HG03521 (cell line): Measurements from ENCODE around the gene TMIGD3.

Source experiments
- ATAC-seq: cut with Tn5 transposase; IDR thresholded peaks from one replicate; pipeline ENCODE4 v1.9.1; 2021; ENCODE audit warnings: mild to moderate bottlenecking, moderate library complexity; ENCODE audit not compliant: unreplicated experiment

TMIGD3 gene

DNA sequence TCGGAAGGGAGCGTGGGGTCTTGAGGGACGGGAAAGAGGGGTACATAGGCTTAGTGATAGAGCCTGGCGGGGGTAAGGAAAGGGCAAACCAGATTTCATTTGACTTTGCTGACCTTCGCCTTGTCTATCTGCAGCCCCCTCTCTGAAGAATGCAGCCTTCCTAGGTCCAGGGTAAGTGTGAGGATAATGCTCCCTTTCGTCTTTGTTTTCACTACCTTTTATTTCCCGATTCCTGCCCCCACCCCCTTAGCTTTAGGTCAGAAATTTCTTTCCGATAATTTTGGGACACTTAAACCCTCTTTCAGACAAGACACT is 53.8 kb downstream of the TMIGD3 start:
- no peak for ATAC-seq

DNA sequence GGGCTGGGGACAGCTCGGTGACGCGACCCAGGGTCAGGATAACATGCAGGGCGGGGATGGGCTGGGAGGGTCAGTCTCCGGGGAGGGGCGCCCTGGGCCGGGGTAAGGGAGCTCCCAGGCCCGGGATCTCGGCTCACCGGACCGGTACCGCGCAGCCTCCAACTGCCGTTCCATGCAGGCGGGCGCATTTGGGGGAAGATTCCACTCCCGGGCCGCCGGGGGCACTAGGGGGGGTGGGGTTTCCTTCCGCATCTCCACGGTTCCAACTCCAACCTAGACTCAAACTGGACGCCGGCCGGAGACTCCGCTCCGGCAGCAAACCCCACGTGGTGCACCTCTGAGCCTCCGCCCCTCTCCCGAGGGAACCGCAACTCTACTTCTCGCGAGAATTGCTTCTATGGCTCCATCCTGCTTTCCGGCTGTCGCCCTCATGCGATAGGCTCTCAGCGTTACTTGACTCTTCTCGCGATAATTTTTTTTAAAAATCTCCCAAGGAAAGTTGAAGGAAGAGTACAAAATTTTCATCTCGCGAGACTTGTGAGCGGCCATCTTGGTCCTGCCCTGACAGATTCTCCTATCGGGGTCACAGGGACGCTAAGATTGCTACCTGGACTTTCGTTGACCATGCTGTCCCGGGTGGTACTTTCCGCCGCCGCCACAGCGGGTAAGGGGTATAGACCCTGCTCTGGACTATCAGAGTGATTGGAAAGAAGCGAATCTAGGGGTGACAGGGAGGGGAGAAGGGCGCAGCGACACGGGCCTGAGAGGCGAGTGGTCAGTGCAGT is 54.3 kb downstream of the TMIGD3 start, which contains the start of the genes ATP5PB and WDR77:
TSS of gene ATP5PB (plus strand) at position 547 of the 785 bp plus-strand sequence. CDS start at position 625, 78 bp downstream.
TSS of gene WDR77 (minus strand) at position 339 of the 785 bp plus-strand sequence. CDS start at position 252, 87 bp downstream.
- ATAC-seq, result peak; percentile 93

DNA sequence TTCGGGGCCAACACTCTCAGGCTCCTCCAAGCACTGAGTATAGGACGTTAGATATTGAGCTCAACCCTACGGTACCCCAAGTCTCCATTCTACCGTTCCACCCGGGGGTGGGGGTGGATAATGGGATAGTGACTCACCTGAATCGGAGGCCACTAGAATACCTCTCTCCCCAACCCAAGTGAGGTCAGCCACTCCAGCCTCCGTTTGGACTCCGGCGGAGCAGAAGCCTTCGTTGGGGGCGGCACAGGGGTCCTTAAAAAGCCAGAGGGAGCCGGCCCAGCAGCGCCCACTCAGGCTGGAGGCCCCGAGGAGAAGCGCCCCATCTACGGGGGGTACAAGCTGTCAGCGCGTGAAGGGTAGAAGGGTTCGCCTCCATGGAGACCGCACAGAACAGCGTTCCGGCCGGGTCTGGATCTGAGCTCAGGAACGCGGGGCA is 54.9 kb downstream of the TMIGD3 start:
- ATAC-seq, result peak; percentile 28

DNA sequence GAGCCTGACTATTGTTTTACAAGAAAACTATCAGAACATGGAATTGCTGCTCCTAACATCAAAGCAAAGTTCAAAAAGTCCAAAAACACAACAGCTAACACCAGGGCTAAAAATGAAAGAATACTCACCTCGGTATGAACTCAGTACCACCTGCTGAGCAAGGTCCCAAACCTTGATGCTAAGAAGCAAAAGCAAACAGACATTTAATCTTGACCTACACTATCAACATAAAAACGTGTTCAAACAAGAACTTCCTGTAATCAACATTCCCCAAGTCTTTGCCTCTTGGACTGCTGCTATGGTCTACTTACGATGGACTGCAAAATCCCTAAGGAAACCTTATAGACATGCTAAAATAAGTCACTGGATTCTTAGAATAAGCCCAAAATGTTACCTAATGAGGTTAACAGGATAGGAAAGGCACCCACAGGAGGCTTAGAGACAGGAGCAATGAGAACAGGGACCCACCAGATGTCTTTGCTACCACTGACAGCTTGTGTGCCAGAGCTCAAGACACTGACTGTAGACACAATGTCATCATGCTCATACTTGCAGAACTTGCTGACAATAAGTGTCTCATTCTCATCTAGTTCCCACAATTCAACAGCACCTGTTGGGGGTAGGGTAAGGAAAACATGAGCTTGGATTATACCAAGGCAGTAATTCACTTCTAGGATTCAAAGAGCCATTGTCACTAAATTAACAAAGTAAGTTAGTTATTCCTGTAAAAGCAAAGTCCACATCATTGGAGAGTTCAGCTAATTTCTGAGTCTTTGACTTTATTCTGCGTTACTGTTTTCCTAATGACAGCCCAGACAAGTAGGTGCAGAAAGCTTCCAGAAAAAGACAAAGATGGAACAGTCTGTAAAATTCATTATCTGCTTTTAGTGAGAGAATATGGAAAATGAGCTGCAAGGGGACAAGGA is 56.2 kb downstream of the TMIGD3 start:
- ATAC-seq, result no peak

DNA sequence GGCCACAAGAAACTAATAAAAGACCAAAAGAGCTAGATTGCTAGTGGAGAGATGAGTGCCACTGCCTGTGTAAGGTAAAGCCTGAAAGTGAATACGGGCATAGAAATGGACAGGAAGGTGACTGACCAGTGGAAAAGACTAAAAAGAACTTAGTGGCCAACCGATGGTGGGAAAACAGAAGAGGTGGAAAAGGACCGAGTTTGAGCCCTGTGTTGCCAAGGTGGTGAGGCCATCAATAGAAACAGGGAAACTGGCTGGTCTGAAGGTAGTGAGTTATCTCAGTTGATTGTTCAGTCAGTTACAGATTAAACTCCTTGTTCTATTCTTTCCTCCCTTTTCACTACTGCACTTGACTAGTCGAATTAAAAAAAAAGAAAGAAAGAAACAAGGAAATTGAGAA is 56.9 kb downstream of the TMIGD3 start:
- no peak for ATAC-seq

DNA sequence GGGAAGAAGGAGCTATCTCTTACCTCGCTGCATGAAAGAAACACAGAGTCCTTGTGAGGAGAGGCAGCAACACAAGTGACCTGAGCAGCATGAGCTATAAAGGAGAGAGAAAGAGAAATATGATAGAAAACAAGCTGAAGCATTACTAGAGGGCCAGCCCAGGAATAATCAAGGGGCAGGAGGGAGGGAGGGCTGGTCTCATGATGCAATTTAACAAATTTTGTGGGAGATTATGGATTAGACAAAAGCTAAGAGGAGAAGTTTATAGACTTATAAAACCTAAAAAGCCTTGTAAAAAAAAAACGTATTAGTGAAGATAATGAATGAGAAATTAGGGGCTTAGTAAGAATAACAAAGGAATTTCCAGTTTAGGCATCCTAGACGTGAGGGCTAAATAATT is 59.4 kb downstream of the TMIGD3 start:
- ATAC-seq, result no peak

DNA sequence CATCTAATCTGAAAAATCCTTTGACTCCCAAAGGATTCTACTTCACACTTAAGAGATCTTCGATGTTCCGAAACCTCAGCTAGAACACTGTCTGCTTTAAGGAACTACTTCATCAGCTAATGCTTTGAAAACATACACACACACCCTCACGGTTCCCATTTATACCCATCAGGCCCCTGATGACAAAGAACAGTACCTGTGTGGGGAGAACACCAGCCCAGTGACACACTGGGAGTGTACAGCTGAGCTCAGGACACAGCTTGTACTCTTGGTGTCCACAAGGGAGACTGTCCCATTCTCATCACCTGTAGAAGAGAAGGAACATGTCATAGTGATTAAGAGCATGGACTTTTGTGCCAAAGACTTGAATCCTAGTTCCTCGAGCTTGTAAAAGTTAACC is 61.0 kb downstream of the TMIGD3 start:
- no peak for ATAC-seq

DNA sequence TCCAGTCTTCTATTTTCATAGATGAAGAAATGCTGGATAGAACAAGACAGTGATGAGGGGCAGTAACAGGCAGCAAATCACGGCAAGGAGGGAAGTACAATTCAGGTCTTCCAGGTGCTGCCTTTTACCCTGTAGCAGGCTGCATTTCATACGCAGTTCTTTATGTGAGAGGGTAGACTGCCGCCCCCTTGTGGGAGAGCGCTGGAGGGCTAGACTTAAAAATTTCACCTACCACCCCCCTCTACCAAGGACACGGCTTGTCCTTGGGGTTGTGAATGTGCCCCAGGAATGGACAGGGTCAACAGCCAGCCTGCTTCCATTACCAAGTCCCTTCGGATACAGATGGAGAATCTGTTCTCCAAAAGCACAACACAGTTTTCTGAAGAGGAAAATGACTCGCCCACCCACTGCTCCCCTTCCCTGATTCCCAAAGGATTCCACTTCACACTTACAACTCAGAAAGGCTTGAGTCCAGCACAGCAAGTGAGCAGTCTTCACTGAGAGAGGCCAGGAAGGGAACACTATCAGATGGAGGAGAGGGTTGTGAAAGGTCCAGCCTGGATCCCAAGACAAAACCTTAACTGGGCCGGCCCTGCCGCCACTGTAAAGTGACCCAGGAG is 61.8 kb downstream of the TMIGD3 start:
- ATAC-seq, result no peak

DNA sequence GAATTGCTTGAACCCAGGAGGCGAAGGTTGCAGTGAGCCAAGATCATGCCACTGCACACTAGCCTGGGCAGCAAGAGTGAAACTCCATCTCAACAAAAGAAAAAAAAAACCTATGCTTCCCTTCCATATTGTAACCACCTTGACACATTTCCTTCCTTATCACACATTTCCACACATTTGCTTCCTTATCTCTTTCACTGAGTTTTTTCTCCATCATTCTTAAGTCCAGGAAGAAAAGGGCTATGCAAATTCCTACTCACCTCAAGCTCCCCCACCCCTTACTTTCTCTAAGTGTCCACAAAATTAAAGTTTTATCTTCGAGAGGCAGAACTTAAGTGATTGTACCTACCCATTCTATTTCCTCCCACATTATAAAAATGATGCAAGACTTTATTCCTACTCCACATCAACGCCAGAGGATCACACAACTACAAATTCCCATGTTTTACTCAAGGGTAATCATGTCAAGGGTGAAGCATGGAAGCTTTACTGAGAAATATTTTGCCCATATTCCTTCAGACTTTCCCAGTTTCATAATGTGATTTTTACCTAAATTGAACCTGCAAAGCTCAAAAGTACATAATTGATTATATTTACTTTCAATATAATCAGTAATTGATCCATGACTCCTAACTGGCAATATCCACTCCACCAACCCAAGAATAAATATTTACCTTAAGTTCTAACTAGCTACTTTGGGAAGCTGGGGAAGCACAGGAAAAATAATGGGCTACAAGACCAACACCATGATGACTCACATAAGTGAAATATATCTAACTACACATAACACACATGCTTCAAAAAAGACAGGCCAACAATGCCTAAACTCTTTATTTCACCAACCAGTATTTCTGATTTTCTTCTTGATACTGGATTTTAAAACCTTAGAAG is 63.7 kb downstream of the TMIGD3 start:
- no peak for ATAC-seq

DNA sequence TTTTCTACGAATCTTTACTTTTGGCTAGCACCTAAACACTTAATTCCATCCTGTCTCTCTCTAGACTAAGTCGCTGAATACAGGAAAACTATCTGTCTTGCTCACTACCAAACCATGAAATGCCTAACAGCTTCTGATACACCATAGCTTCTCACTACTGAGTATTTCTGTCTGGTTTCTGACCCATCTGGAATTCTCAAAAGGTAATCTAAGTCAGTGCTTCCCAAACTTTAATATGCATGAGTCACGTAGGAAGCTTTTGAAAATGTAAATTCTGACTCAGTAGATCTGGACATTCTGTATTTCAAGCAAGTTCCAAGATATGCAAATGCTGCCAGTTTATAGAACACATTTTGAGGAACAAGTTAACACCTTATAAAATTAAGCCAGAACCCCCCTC is 66.7 kb downstream of the TMIGD3 start:
- ATAC-seq, result no peak
